CD1c-positive myeloid dendritic cell (primary cell): ENCODE measurements around the gene CPLX4.

Experiments
- DNase-seq: peaks from one replicate; pipeline ENCODE4 v3.0.0-alpha.2; 2016; ENCODE audit errors: extremely low spot score

The CPLX4 gene

GRCh38 chr18:59318460-59319050, at the start of gene CPLX4:
Gene CPLX4, minus strand, starts transcription at chr18:59318649. Its CDS starts 187 bp downstream, at chr18:59318462.
- DNase-seq: no peak

- no peak for DNase-seq
Measured at GRCh38 chr18:59360381-59360780, 41.9 kb upstream of the CPLX4 start.

GRCh38 chr18:59359576-59359952, 41.1 kb upstream of the CPLX4 start:
- DNase-seq: no peak

GRCh38 chr18:59358712-59359575, 40.5 kb upstream of the CPLX4 start, which contains the start of gene LMAN1:
Gene LMAN1, minus strand, starts transcription at chr18:59359265. Its CDS starts 21 bp downstream, at chr18:59359244.
- DNase-seq: peak; percentile 91

- no peak for DNase-seq
Measured at GRCh38 chr18:59358414-59358711, 39.9 kb upstream of the CPLX4 start.

- no peak for DNase-seq
Measured at GRCh38 chr18:59357928-59358327, 39.5 kb upstream of the CPLX4 start.

- DNase-seq: no peak
Measured at GRCh38 chr18:59354731-59355130, 36.3 kb upstream of the CPLX4 start.

- DNase-seq: no peak
Measured at GRCh38 chr18:59353079-59353680, 34.7 kb upstream of the CPLX4 start.

- DNase-seq: no peak
Measured at GRCh38 chr18:59352250-59352855, 33.9 kb upstream of the CPLX4 start.

GRCh38 chr18:59345556-59345955, 27.1 kb upstream of the CPLX4 start:
- no peak for DNase-seq

- no peak for DNase-seq
Measured at GRCh38 chr18:59344996-59345395, 26.5 kb upstream of the CPLX4 start.

GRCh38 chr18:59343926-59344325, 25.5 kb upstream of the CPLX4 start:
- no peak for DNase-seq

GRCh38 chr18:59340817-59341216, 22.4 kb upstream of the CPLX4 start:
- no peak for DNase-seq

GRCh38 chr18:59340312-59340711, 21.9 kb upstream of the CPLX4 start:
- no peak for DNase-seq

- DNase-seq: no peak
Measured at GRCh38 chr18:59332986-59333385, 14.5 kb upstream of the CPLX4 start.

- no peak for DNase-seq
Measured at GRCh38 chr18:59328683-59329082, 10.2 kb upstream of the CPLX4 start.

- no peak for DNase-seq
Measured at GRCh38 chr18:59325965-59326364, 7.5 kb upstream of the CPLX4 start.

- DNase-seq: no peak
Measured at GRCh38 chr18:59324623-59324971, 6.1 kb upstream of the CPLX4 start.

GRCh38 chr18:59323931-59324622, 5.6 kb upstream of the CPLX4 start:
- no peak for DNase-seq

GRCh38 chr18:59311631-59312030, 6.8 kb downstream of the CPLX4 start:
- no peak for DNase-seq

GRCh38 chr18:59308938-59309260, 9.6 kb downstream of the CPLX4 start:
- DNase-seq: no peak

GRCh38 chr18:59308248-59308937, 10.1 kb downstream of the CPLX4 start:
- DNase-seq: peak; percentile 75
